Heart left ventricle (tissue), 16 donors: ENCODE results near the gene GPRIN3. TPM values are rescaled to one million over a fixed set of nuclear protein-coding genes. Genes with fewer than 3 reads are reported as not detected.
"Not testable (repeated sequence)": the region's sequence is repeated elsewhere in the genome, so short reads cannot be mapped to it uniquely, and the experiment has no call there.

Experiments
- ATAC-seq, 4 donors: fragments of 200-7000 bp; cut with Tn5 transposase; one replicate each; pipeline ENCODE4 v1.9.1; 2020 to 2022; ENCODE audit warnings: moderate library complexity in 4 of 4, mild to moderate bottlenecking in 3 of 4, moderate number of reproducible peaks in 1 of 4
- DNase-seq, 5 donors: peaks; one replicate each; pipeline ENCODE4 v3.0.0-alpha.2; 2020
- H3K27ac ChIP-seq, 12 donors: fragments of 200-600 bp; sonication (generic) in 4 of 12; one replicate each; pipeline versions ENCODE4 v1.5.0 to v1.8.0; 2016 to 2022; ENCODE audit warnings: mild to moderate bottlenecking in 2 of 12
- H3K27me3 ChIP-seq, 9 donors: fragments of 200-600 bp; sonication (generic) in 2 of 9; one replicate each; pipeline versions ENCODE4 v1.5.1 to v1.8.0; 2016 to 2022; ENCODE audit warnings: mild to moderate bottlenecking in 3 of 9
- H3K36me3 ChIP-seq, 9 donors: fragments of 200-600 bp; sonication (generic) in 2 of 9; one replicate each; pipeline versions ENCODE4 v1.5.0 to v1.8.0; 2018 to 2022; ENCODE audit warnings: mild to moderate bottlenecking in 2 of 9
- H3K4me1 ChIP-seq, 12 donors: fragments of 200-600 bp; sonication (generic) in 4 of 12; one replicate each; pipeline versions ENCODE4 v1.5.0 to v1.8.0; 2016 to 2022; ENCODE audit warnings: mild to moderate bottlenecking in 3 of 12
- H3K4me3 ChIP-seq, 12 donors: fragments of 200-600 bp; sonication (generic) in 4 of 12; one replicate each; pipeline versions ENCODE4 v1.5.0 to v1.8.0; 2017 to 2022; ENCODE audit warnings: mild to moderate bottlenecking in 9 of 12, moderate library complexity in 4 of 12
- H3K9me3 ChIP-seq, 12 donors: fragments of 200-600 bp; sonication (generic) in 4 of 12; one replicate each; pipeline versions ENCODE4 v1.5.0 to v1.8.0; 2016 to 2022; ENCODE audit warnings: mild to moderate bottlenecking in 1 of 12
- POLR2A ChIP-seq, 2 donors: fragments of 450-650 bp; IDR thresholded peaks; one replicate each; pipeline ENCODE4 v1.6.1; 2017; ENCODE audit warnings: antibody characterized with exemption in 2 of 2, mild to moderate bottlenecking in 2 of 2, moderate library complexity in 2 of 2
- WGBS, 4 donors: extraction: QIAGEN DNeasy Blood & Tissue Kit in 2 of 4; methylation state at CpG; one replicate each; pipeline versions ENCODE4 v1.1.5 to v1.1.7; 2013 to 2018; 5-methylcytosine and 5-hydroxymethylcytosine counted together
- intact Hi-C, 10 donors: fragments of 100-400 bp; cut with DNase I; formaldehyde crosslinking; loops; one replicate each; pipeline versions ENCODE4 v1.11.1 to v1.14.2; 2022
- polyA plus RNA-seq, 2 donors: library from polyadenylated mRNA; stranded (reverse); fragments of 200-250 nt; gene quantifications; one replicate each; pipeline ENCODE4 v1.2.3, GENCODE V29; 2013
- total RNA-seq, 9 donors: library from RNA; depleted of rRNA in 2 of 9; stranded (reverse); fragments of >200 nt in 2 of 9; fragmentation: NEBNext Ultra II Directional in 3 of 9; extraction: Animal tissue kit (Norgen Biotek cat#: 25700) in 3 of 9; gene quantifications; one replicate each; pipeline versions ENCODE4 v1.1.0 to v1.2.4, GENCODE V29; 2016 to 2023
- TF ChIP-seq, protein P1 (sequence below), 12 donors: fragments of 200-600 bp; sonication (generic) in 4 of 12; IDR thresholded peaks; one replicate each; pipeline versions ENCODE4 v1.5.0 to v1.8.0; 2018 to 2022; ENCODE audit warnings: antibody characterized with exemption in 12 of 12, mild to moderate bottlenecking in 5 of 12
- donor health status: ischemic (EF 13 %, LVEDD 7.1; RV severe dilation, severe dysfunction).
- donor health status: healthy with polysubstance abuse.
- donor health status: DM: no; HTN: yes; CAD: no.
- donor health status: DM: no; HTN: no; CAD: no.
- donor health status: ischemic (EF 25% LVEDD 6.9; RV normal size, moderate dysfunction).
- donor health status: ischemic (EF 25% LVEDD 5.7; RV mildly dilated, moderate dysfunction).
- donor health status: healthy.
- donor health status: DM: yes; HTN: yes; CAD: no.
- donor health status: ischemic (EF 35%, LVEDD 5.7; RV mildly dilated, moderate dysfunction).
- donor health status: nonischemic (EF 11% LVEDD 7.7; RV severe dilation, severe dysfunction).
- donor health status: DM: yes; HTN: yes; CAD: no.
- donor health status: PGD.
- donor health status: ischemic (EF 29% LVEDD 5.4; RV normal size, mild dysfunction).
- donor health status: nonischemic (EF 23%, LVEDD 6.1; RV moderate dilation, normal function).

The GPRIN3 gene
- total and polyA plus RNA-seq, 11 donors: 2.4 to 16.5 (median 13.0) TPM

- Histone ChIP-seq H3K4me1 (peaks cover 0 to 17% (median 4%) of the 10 kb centered on the region in 12 donors), H3K9me3 (no peaks in the 10 kb centered on the region), H3K36me3 (no peaks in the 10 kb centered on the region), H3K27ac (no peak overlapping the region), H3K27me3 (peaks cover 0 to 4% (median 0%) of the 10 kb centered on the region in 9 donors), H3K4me3 (no peak overlapping the region)
- intact Hi-C loops: loop anchor here in 1 of 10 donors (10.0 kb wide), 1 partner anchor 123 kb away; no protein-coding TSS in a partner anchor
- no peak for ATAC-seq
- TF ChIP-seq POLR2A (IDR thresholded peaks at IDR 0.05): no peak
- TF ChIP-seq, protein P1, sequence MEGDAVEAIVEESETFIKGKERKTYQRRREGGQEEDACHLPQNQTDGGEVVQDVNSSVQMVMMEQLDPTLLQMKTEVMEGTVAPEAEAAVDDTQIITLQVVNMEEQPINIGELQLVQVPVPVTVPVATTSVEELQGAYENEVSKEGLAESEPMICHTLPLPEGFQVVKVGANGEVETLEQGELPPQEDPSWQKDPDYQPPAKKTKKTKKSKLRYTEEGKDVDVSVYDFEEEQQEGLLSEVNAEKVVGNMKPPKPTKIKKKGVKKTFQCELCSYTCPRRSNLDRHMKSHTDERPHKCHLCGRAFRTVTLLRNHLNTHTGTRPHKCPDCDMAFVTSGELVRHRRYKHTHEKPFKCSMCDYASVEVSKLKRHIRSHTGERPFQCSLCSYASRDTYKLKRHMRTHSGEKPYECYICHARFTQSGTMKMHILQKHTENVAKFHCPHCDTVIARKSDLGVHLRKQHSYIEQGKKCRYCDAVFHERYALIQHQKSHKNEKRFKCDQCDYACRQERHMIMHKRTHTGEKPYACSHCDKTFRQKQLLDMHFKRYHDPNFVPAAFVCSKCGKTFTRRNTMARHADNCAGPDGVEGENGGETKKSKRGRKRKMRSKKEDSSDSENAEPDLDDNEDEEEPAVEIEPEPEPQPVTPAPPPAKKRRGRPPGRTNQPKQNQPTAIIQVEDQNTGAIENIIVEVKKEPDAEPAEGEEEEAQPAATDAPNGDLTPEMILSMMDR (IDR thresholded peaks at IDR 0.05): no peak
- DNase-seq: no peak
- WGBS, 4 donors: 45 to 79% (median 57%) methylated on average over 1 of the region's 1 CpG
Measured at GRCh38 chr4:89311433-89311832, 3.8 kb upstream of the GPRIN3 start.

- H3K9me3 ChIP-seq, ATAC-seq, H3K4me3 ChIP-seq, H3K36me3 ChIP-seq, H3K27ac ChIP-seq, DNase-seq, H3K27me3 ChIP-seq: not testable (repeated sequence)
- peaks cover 0 to 32% (median 12%) of the 10 kb centered on the region in 12 donors for H3K4me1 ChIP-seq
- intact Hi-C loops: loop anchor here in 7 of 10 donors (5.0 to 10.0 kb wide), 7 partner anchors 52 to 126 kb away; no protein-coding TSS in a partner anchor
- WGBS, 4 donors: 91 to 100% (median 98%) methylated on average over 5 of the region's 5 CpGs
Measured at GRCh38 chr4:89309154-89309553, 1.6 kb upstream of the GPRIN3 start.

GRCh38 chr4:89308161-89308500, 531 bp upstream of the GPRIN3 start:
- TF ChIP-seq, protein P1 (IDR thresholded peaks at IDR 0.05): no peak
- TF ChIP-seq POLR2A (IDR thresholded peaks at IDR 0.05): no peak
- H3K4me1 ChIP-seq: peaks cover 0 to 42% (median 15%) of the 10 kb centered on the region in 12 donors
- peak in 3 of 4 donors; percentile 21 to 41 (median 40) for ATAC-seq
- H3K9me3 ChIP-seq: no peaks in the 10 kb centered on the region
- H3K4me3 ChIP-seq: peak overlapping the region; percentile 62 to 94 (median 80)
- DNase-seq: no peak
- peak overlapping the region in 10 of 12 donors; percentile 71 to 92 (median 79) for H3K27ac ChIP-seq
- 9 to 22% (median 15%) methylated on average over 6 of the region's 6 CpGs for WGBS, 4 donors
- intact Hi-C loops: loop anchor here in 7 of 10 donors (5.0 to 10.0 kb wide), 7 partner anchors 51 to 127 kb away; no protein-coding TSS in a partner anchor
- H3K27me3 ChIP-seq: peaks cover 0 to 4% (median 0%) of the 10 kb centered on the region in 9 donors
- no peaks in the 10 kb centered on the region for H3K36me3 ChIP-seq

DNA sequence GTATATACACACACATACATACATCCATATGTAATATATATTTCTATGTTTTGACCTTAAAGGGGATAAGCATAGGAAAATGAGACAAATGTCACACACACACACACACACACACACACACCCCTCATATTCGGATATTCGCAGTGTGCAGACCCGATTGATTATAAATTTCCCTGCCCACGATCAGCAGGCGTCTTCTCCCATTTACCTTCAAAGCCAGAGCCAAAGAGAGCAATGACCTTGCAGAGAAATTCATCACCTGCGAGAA, 488 bp downstream of the GPRIN3 start:
- intact Hi-C loops: loop anchor here in 7 of 10 donors (5.0 to 10.0 kb wide), 7 partner anchors 50 to 128 kb away; no protein-coding TSS in a partner anchor
- ATAC-seq (no peak), DNase-seq (no peak)
- H3K9me3 ChIP-seq: no peaks in the 10 kb centered on the region
- 9 to 15% (median 14%) methylated on average over 6 of the region's 6 CpGs for WGBS, 4 donors
- TF ChIP-seq, protein P1 (IDR thresholded peaks at IDR 0.05): no peak
- TF ChIP-seq POLR2A (IDR thresholded peaks at IDR 0.05): no peak
- peaks cover 0 to 52% (median 19%) of the 10 kb centered on the region in 12 donors for H3K4me1 ChIP-seq
- H3K36me3 ChIP-seq: no peaks in the 10 kb centered on the region
- peak overlapping the region; percentile 62 to 94 (median 80) for H3K4me3 ChIP-seq
- peak overlapping the region in 11 of 12 donors; percentile 71 to 92 (median 80) for H3K27ac ChIP-seq
- peaks cover 0 to 4% (median 0%) of the 10 kb centered on the region in 9 donors for H3K27me3 ChIP-seq
